ENCODE results near the gene KBTBD3. TPM values are rescaled to one million over a fixed set of nuclear protein-coding genes. Genes with fewer than 3 reads are reported as not detected.

KBTBD3 gene
- total RNA-seq, 1 experiment from 2014 or later = 2.9 TPM

DNA sequence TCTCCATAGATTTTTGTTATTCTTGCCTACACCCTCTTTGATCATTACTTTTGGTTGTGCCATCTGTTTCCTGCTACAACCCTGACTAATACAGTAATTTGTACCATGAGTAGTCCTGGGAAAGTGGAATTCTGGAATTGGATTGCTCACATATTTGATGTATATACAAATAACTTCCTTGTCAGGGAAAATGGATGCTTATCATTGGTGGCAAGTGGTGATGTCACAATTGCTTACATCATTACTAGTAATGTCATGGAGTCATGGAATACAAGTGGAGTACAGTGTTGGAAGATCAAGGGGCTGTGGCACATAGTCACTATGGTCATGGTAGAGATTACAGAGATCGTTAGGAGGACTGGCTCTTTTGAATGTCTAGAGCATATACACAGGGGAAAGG, 24.7 kb upstream of the KBTBD3 start:
- no peaks in the 10 kb centered on the region for H3K27me3 Mint-ChIP-seq (ENCODE audit: insufficient read depth, unreplicated experiment)
- CTCF ChIA-PET = interaction anchor here (0.6 kb wide), 1 partner anchor 312 kb away, joined by 3 read pairs; no protein-coding TSS in a partner anchor
- no TSS peak for BruUV-seq (replicated peaks)
- DNase-seq (ENCODE audit: unreplicated experiment) = peak; percentile 9
- TF ChIP-seq CTCF (IDR thresholded peaks at IDR 0.05; ENCODE audit: unreplicated experiment) = no peak
- intact Hi-C loops (cut with micrococcal nuclease) = no loop called here
- H3K4me3 Mint-ChIP-seq (ENCODE audit: unreplicated experiment) = no peak overlapping the region
- POLR2A ChIA-PET = interaction anchor here (1.1 to 1.8 kb wide), 2 partner anchors 10 to 25 kb away, joined by 3 to 5 read pairs; no protein-coding TSS in a partner anchor
- H3K36me3 Mint-ChIP-seq (ENCODE audit: insufficient read depth, unreplicated experiment) = peaks cover 31% of the 10 kb centered on the region
- no peaks in the 10 kb centered on the region for H3K9me3 Mint-ChIP-seq (ENCODE audit: unreplicated experiment)
- no peaks in the 10 kb centered on the region for H3K4me1 Mint-ChIP-seq (ENCODE audit: insufficient read depth, unreplicated experiment)
- no peak overlapping the region for H3K27ac Mint-ChIP-seq (ENCODE audit: low read depth, unreplicated experiment)

DNA sequence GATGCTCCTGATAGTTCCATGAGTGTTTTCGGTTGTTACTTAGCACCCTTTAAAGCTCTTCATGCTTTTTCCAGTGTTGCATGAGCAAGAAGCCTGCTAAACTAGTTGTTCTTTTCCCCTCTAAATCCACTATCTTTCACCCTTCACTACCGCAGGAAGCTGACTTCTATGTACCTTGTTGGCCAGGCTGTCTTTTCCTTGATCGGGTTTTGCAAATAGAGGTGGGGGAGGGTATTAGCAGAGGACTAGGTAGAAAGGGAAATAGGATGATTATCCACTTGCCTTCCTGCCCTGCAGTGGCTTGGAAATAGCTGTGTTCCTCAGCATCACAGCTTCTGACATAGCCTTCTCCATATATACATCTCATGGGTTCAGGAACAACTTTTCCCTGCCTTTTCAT, 24.2 kb upstream of the KBTBD3 start:
- Mint-ChIP-seq H3K4me3 (ENCODE audit: unreplicated experiment) (no peak overlapping the region), H3K27ac (ENCODE audit: low read depth, unreplicated experiment) (no peak overlapping the region), H3K27me3 (ENCODE audit: insufficient read depth, unreplicated experiment) (no peaks in the 10 kb centered on the region), H3K4me1 (ENCODE audit: insufficient read depth, unreplicated experiment) (no peaks in the 10 kb centered on the region), H3K9me3 (ENCODE audit: unreplicated experiment) (no peaks in the 10 kb centered on the region), H3K36me3 (ENCODE audit: insufficient read depth, unreplicated experiment) (peaks cover 36% of the 10 kb centered on the region)
- TF ChIP-seq CTCF (IDR thresholded peaks at IDR 0.05; ENCODE audit: unreplicated experiment) = no peak
- intact Hi-C loops (cut with micrococcal nuclease) = no loop called here
- no peak for DNase-seq (ENCODE audit: unreplicated experiment)
- CTCF ChIA-PET = interaction anchor here (0.6 kb wide), 1 partner anchor 312 kb away, joined by 3 read pairs; no protein-coding TSS in a partner anchor
- POLR2A ChIA-PET = interaction anchor here (1.1 to 1.8 kb wide), 2 partner anchors 10 to 25 kb away, joined by 3 to 5 read pairs; no protein-coding TSS in a partner anchor
- no TSS peak for BruUV-seq (replicated peaks)

DNA sequence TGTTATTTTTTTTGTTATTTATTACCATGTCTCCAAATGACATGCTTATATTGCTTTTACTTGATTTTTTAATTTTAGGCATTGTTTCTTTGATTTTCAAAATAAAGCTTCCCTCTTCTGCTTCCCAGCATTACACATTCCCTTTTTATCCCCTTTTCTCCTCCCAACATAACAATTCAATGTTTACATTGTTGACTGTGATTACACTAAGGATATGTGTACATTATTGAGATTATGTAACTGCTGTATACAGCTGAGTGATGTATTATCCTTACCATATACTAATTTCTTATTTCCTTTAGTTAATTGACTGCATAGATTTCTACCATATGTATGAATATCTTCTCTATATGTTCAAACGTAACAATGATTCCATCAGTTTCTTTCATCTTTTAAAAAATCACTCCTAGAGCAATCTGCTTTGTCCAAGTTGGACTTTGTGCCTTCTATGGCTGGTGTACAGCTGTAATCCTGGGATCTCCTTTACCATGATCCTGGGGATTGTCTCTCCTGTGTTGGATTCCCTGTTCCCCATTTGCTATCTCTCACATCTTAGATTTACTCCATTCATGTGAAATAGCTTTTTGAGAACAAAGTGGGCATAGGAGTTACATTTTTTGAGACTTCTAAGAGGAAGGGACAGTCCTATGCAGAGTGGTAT, 21.9 kb upstream of the KBTBD3 start:
- Mint-ChIP-seq H3K4me1 (ENCODE audit: insufficient read depth, unreplicated experiment) (no peaks in the 10 kb centered on the region), H3K9me3 (ENCODE audit: unreplicated experiment) (no peaks in the 10 kb centered on the region), H3K27ac (ENCODE audit: low read depth, unreplicated experiment) (no peak overlapping the region), H3K4me3 (ENCODE audit: unreplicated experiment) (no peak overlapping the region), H3K36me3 (ENCODE audit: insufficient read depth, unreplicated experiment) (peaks cover 54% of the 10 kb centered on the region), H3K27me3 (ENCODE audit: insufficient read depth, unreplicated experiment) (no peaks in the 10 kb centered on the region)
- no peak for DNase-seq (ENCODE audit: unreplicated experiment)
- ChIA-PET CTCF (interaction anchor here (1.9 kb wide), 1 partner anchor 12 kb away, joined by 11 read pairs; no protein-coding TSS in a partner anchor), POLR2A (interaction anchor here (0.6 to 1.0 kb wide), 3 partner anchors 34 to 139 kb away, joined by 3 read pairs; no protein-coding TSS in a partner anchor)
- TF ChIP-seq CTCF (IDR thresholded peaks at IDR 0.05; ENCODE audit: unreplicated experiment) = no peak
- BruUV-seq (replicated peaks) = no TSS peak
- intact Hi-C loops (cut with micrococcal nuclease) = no loop called here

DNA sequence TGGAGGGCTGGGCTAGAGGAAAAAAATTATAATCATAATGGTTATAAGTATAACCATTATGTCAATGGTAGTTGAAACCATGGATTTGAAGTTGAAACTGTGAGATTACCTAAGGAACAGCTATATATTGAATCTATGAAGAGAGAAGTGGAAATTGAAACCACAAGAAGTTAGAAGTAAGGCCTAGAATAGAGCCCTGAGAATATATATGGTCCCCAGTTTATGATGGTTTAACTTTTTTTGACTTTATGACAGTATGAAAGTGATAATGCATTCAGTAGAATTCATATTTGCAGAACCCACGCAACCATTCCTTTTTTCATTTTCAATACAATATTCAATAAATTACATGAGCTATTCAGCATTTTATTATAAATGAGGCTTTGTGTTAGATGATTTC, 15.3 kb upstream of the KBTBD3 start:
- Mint-ChIP-seq H3K27me3 (ENCODE audit: insufficient read depth, unreplicated experiment) (no peaks in the 10 kb centered on the region), H3K4me1 (ENCODE audit: insufficient read depth, unreplicated experiment) (peaks cover 36% of the 10 kb centered on the region), H3K27ac (ENCODE audit: low read depth, unreplicated experiment) (peak overlapping the region; percentile 54), H3K4me3 (ENCODE audit: unreplicated experiment) (no peak overlapping the region), H3K9me3 (ENCODE audit: unreplicated experiment) (no peaks in the 10 kb centered on the region), H3K36me3 (ENCODE audit: insufficient read depth, unreplicated experiment) (peaks cover 73% of the 10 kb centered on the region)
- ChIA-PET POLR2A (interaction anchor here (1.7 to 1.8 kb wide), 2 partner anchors 9 to 13 kb away, joined by 5 to 10 read pairs; no protein-coding TSS in a partner anchor), CTCF (interaction anchor here (0.7 to 1.0 kb wide), 2 partner anchors 44 to 1123 kb away, joined by 4 read pairs; no protein-coding TSS in a partner anchor)
- BruUV-seq (replicated peaks) = no TSS peak
- intact Hi-C loops (cut with micrococcal nuclease) = no loop called here
- no peak for TF ChIP-seq CTCF (IDR thresholded peaks at IDR 0.05; ENCODE audit: unreplicated experiment)
- no peak for DNase-seq (ENCODE audit: unreplicated experiment)
